Stimulated activated CD4-positive, alpha-beta T cell treated with anti-CD3 and anti-CD28 coated beads, TNF-alpha, amount 100 ng/mL, for 1 hour (primary cell): ENCODE results near the gene USE1.
"Not testable (repeated sequence)": the region's sequence is repeated elsewhere in the genome, so short reads cannot be mapped to it uniquely, and the experiment has no call there.

Experiments
- DNase-seq, 3 donors: peaks; one replicate each; pipeline ENCODE4 v3.0.0-alpha.2; 2020; ENCODE audit warnings: low read depth in 3 of 3, low spot score in 1 of 3

Gene USE1, protein sequence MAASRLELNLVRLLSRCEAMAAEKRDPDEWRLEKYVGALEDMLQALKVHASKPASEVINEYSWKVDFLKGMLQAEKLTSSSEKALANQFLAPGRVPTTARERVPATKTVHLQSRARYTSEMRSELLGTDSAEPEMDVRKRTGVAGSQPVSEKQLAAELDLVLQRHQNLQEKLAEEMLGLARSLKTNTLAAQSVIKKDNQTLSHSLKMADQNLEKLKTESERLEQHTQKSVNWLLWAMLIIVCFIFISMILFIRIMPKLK

DNA sequence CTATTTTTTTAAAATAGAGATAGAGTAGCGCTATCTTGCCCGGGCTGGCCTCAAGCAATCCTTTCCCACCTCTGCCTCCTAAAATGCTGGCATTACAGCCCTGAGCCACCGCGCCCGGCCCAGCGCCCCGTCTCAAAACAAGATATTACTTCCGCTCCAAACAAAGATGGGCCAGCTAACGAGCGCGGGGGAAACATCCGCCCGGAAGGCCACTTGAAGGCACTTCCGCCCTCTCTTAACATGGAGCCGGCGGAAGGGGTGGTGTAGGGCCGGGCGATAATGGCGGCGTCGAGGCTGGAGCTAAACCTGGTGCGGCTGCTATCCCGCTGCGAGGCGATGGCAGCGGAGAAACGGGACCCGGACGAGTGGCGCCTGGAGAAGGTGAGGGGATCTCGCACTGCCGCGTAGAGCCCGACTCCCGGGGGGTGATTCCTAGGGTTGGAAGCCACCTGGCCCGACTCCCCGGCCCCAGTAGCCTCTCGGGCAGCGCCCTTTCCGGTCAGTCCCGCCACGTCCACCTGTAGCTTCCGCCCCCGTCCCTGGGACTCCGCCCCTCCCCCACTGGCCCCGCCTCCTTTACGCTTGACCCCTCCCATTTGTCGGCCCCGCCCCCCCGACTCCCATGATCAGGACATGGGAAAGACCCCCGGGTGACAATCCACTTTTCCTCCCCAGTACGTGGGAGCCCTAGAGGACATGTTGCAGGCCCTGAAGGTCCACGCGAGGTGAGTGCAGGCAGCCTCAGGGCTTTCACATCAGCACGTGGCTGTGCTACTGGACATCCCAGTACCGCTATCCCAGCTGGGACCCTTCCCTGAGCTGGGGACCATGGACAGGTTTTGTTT, at the start of gene USE1:
USE1 (plus strand) TSS at position 231 of the 845 bp plus-strand sequence; CDS start at position 280, 49 bp downstream.
- peak; percentile 68 to 73 (median 70) for DNase-seq

DNA sequence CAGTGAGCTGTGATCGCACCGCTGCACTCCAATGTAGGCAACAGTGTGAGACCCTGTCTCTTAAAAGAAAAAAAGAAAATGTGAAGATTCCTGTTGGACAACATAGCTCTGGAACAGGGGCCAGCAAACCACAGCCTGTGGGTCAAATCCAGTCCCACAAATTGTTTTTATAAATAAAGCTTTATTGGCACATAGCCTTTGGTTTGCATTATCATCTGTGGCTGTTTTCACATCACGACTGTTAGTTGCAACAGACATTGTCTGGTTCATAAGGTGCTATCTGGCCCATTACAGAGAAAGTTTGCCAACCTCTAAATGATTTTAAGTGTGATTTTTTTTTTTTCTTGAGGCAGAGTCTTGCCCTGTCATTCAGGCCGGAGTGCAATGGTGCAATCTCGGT, 49.4 kb upstream of the USE1 start:
- no peak for DNase-seq

DNA sequence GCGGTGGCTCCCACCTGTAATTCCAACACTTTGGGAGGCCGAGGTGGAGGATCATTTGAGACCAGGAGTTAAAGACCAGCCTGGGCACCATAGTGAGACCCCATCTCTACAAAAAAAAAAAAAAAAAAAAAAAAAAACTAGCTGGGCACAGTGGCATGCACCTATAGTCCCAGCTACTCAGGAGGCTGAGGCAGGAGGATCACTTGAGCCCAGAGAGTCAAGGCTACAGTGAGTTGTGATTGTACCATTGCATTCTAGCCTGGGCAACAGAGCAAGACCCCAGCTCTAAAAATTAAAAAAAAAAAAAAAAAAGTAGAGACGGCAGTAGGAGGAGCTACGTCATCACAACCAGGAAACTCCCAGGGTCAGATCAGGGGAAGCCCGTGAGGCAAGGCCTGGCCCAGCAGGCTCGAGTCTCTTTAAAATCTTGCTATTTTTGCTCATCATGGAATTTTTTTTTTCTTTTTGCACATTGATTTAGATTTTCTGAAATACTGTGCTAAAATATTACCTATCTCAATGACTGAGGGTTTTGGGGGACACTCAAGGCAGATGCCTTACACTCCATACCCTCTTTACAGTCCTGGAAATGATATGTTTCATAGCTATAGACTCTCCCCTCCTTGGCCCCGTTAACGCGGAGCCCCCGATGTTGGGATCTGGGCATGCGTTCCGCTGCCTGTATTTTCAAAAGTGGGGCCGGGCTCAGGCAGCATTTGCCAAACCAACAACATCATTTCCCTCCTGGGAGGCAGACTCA, 44.4 kb upstream of the USE1 start:
- DNase-seq, result no peak

DNA sequence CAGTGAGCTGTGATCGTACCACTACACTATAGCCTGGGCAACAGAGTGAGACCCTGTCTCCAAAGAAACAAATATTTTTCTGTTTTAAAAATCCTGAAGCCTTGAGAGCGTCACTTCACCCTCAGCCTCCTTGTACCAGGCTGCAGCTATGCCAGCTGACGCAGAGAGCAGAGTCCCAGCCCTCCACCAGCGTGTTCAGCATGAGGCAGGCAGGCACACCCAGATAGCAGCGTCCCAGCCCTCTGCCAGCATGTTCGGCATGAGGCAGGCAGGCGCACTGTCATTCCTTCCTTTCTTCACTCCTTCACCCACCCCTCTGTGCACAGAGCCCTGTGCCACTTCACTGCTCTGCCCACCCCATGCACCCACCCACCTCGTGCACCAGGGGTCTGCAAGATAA, 43.3 kb upstream of the USE1 start:
- DNase-seq, result no peak

DNA sequence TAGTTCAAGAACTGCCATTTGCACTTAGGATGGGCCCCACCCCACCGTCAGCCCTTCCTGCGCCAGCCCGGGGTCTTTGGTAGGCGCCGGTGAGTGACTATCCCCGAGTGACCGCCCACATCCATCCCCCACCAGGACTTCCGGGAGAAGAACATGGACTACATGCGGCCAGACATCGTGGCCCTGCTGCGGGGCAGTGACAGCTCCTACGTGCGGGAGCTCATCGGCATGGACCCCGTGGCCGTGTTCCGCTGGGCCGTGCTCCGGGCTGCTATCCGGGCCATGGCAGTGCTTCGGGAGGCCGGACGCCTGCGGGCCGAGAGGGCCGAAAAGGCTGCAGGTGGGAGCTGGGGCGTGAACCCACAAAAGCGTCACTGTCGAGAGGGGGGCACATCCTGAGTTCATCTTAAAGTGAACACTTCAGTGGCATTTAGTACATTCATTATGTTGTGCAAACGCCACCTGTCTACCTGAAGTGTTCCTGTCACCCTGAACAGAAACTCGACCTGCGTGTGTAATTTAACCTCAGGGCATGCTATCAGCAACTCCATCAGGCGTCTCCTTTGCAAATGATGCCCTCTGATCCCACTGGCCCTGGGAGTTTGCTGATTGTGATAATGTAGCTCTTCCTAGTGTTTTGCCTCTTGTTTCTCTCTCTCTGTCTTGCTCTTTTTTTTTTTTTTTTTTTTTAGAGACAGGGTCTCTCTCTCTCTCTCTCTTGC, 42.4 kb upstream of the USE1 start:
- no peak for DNase-seq

DNA sequence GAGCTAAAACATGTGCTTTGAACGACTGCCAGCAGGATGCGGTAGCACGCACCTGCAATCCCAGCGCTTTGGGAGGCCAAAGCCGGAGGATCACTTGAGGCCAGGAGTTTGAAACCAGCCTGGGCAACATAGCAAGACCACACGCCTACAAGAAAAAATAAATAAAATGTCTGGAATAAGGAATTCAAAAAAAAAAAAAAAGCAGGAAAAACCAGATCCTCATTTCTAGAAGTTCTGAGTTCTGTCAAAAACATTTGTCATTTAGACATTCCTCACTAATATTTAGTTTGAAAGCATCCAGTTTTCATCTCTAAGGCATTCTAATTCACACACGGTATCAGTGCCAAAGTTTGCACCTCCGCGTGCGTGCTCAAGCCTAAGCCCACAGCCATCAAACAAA, 36.9 kb upstream of the USE1 start:
- DNase-seq, result no peak

DNA sequence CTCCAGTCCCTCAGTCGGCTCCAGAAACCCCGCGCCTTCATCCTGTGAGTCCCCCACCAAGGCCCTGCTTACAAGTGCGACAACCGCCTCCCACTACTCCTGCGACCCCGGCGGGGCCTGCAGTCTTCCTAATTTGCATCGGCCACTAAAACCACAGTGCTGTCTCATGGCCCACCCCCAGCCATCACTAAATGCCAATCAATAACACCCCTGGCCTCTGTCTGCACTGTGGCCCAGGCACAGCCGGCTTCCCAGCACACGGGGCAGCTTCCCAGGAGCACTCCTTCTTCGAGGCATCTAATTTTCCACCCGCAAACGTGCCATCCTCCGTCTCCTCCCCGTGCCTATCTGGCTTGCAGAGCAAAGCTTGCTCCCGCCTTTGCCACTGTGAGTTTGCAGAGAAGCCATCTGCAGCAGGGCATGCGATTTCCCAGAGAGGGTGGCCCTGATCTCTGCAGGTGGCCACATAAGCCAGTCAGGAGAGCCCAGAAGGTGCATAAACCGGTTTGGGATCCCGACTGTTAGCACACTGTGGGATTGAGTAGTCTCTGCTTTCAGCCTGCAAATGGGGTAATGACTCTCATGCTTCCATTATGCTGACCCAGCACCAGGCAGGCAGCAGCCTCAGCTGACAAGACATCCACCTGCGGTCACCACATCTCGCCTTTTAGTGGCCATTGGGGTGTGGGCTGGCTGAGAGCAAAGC, 34.0 kb upstream of the USE1 start:
- no peak for DNase-seq

DNA sequence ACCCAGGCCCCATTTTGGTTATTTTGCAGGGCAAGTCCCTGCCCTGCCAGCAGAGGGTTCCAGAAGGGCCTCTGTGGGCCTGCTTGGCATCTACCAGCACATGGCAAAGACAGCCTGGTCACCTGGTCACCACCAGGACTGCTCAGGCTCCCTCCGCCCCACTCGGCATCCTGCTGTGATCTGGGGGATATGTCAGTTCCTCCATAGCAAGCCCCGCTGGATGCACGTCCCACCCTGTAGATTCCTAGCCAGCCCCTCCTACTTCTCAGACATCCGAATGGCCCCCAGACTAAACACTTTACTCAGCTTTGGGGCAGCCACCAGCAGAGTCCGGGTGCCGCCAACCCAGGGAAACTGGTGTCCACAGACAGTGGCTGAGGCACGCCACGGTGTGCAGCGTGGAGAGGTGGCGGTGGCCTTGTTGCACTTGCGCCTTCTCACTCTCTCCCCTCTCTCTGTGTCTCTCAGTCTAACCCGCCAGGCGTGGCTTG, 31.8 kb upstream of the USE1 start:
- DNase-seq, result no peak

DNA sequence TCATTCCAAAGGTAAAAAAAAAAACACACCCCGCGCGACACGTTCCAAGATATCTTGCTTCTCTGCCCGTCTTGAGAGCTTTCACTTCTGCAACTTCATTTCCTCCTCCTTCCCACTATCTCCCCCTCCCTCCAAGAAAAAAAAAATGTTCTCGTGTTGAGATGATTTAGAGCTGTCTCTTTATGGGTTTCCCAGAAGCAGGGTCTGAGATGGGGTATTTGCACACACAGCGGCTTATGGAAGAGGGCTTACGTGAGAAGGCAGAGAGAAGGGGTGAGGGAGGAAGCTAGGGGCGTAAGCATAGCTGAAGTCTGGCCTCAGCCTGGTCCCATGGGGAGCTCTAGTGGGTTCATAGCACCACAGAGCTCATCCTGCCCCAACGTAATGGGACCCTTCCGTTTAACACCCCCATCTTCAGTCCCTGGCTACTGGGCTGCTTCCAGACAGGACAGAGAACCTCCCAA, 31.3 kb upstream of the USE1 start:
- DNase-seq, result no peak

DNA sequence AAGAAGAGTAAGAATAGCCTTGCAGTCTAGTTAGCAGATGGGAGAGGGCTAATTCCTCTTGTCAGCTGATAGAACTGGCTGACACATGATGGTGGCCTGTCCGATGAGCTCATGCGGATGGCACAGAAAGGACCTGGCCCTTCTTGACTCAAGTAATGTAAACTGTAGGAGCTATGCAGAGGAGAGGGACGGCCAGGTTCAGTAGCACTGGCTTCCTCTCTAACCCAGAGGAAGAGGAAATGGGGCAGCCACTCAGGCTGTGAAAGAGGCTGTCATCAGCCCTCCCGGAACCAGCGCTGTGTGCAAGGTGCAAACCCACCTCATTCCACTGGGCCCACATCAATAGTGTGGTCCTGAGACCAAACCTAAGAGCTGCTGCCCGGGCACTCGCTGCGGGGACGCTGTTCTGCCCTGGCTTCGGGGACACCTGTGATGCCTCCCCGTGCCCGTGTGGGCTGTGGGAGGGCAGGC, 30.8 kb upstream of the USE1 start:
- DNase-seq, result peak in 2 of 3 donors; percentile 16 to 22

DNA sequence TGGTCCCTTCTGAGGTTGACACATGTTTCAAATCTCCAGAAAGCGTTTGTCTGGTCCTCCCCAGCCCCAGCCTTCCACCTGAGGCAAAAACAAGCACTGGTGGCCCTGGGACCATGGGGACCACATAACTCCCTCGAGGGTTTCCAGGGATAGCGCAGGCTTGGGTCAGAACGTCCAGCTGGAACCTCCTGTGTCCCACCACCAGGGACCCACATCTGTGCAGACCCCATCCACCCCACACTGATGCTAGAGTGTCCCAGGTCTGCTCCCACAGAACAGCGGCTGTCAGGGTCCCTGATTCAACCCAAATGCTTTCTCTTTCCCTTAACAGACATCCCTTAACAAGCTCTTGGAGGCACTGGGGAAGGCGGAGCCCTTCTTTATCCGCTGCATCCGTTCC, 29.6 kb upstream of the USE1 start:
- DNase-seq, result no peak

DNA sequence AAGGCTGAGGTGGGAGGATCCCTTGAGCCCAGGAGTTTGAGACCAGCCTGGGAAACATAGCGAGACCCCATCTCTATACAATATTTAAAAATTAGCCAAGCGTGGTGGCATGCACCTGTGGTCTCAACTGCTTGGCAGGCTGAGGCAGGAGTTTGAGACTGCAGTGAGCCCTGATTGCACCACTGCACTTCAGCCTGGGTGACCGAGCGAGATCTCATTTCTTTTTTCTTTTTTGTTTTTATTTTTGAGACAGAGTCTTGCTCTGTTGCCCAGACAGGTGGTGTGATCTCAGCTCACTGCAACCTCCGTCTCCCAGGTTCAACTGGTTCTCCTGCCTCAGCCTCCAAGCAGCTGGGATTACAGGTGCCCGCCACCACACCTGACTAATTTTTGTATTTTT, 23.4 kb upstream of the USE1 start:
- not testable (repeated sequence) for DNase-seq

DNA sequence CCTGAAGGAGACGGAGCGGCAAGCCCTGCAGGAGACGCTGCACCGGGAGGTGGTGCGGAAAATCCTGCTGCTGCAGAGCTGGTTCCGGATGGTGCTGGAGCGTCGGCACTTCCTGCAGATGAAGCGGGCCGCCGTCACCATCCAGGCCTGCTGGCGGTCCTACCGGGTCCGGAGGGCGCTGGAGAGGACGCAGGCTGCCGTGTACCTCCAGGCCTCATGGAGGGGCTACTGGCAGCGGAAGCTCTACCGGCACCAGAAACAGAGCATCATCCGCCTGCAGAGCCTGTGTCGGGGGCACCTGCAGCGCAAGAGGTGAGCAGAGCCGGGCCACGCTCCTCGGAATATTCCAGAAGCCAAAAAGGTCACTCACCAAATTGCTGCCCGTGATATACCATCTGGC, 22.4 kb upstream of the USE1 start:
- no peak for DNase-seq

DNA sequence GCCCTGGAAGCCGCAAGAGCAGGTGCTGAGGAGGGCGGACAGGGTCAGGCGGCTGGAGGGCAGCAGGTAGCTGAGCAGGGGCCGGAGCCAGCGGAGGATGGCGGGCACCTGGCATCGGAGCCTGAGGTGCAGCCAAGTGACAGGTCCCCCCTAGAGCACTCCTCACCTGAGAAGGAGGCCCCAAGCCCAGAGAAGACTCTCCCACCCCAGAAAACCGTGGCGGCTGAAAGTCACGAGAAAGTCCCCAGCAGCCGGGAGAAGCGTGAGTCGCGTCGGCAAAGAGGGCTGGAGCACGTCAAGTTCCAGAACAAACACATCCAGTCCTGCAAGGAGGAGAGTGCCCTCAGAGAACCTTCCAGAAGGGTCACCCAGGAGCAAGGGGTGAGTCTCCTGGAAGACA, 20.5 kb upstream of the USE1 start:
- DNase-seq, result no peak

DNA sequence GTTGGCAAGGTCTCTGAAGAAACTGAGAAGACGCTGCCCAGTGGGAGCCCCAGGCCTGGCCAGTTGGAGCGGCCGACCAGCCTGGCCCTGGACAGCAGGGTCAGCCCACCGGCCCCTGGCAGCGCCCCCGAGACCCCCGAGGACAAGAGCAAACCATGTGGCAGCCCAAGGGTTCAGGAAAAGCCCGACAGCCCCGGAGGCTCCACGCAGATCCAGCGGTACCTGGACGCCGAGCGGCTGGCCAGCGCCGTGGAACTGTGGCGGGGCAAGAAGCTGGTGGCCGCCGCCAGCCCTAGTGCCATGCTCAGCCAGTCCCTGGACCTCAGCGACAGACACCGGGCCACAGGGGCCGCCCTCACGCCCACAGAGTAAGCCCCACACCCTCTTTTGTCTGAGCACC, 20.1 kb upstream of the USE1 start:
- no peak for DNase-seq

DNA sequence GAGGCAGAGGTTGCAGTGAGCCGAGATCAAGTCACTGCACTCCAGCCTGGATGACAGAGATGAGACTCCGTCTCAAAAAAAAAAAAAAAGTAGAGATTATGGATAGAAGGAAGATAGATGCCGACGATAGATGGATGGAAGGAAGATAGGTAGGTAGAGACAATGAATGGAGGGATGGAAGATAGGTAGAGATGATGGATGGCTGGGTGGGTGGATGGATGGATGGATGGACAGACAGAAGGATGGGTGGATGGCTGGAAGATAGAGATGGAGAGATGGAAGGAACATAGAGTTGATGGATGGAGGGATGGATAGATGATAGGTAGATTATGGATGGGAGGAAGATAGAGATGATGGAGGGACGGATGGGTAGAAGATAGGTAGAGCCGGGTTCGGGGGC, 18.5 kb upstream of the USE1 start:
- DNase-seq, result no peak

DNA sequence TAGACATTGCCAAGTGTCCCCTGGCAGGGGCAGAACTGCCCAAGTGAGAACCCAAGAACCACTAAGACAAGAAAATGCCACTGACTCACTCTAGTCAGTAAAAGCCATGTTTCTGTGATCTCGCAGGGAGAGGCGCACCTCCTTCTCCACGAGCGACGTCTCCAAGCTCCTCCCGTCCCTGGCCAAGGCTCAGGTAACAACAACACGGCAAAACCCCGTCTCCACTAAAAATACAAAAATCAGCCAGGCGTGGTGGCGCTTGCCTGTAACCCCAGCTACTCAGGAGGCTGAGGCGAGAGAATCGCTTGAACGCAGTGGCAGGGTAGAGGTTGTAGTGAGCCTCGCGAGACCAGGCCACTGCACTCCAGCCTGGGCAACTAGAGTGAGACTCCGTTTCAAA, 17.5 kb upstream of the USE1 start:
- DNase-seq, result no peak

DNA sequence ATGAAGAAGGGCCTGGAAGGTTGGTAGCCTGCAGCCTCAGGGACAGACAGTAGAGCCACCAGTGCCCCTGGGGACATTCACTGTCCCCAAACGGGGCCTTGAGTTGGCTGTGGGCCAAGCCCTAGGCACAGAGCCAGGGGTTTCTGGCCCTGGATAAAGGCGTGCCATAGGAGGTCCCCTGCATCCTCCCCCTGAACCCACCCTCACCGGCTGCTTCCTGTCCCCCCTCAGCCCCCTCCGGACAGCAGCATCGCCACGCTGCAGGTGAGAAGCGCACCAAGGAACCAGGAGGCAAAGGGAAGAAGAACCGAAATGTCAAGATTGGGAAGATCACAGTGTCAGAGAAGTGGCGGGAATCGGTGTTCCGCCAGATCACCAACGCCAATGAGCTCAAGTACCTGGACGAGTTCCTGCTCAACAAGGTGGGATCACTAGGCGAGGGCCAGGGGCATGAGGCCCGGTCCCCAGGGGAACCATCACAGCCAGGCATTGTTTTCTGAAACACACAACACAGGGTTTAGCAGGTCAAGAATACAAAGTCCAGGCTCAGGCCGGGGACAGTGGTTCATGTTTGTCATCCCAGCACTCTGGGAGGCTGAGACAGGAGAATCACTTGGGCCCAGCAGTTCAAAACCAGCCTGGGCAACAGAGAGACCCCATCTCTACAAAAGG, 14.6 kb upstream of the USE1 start:
- no peak for DNase-seq

DNA sequence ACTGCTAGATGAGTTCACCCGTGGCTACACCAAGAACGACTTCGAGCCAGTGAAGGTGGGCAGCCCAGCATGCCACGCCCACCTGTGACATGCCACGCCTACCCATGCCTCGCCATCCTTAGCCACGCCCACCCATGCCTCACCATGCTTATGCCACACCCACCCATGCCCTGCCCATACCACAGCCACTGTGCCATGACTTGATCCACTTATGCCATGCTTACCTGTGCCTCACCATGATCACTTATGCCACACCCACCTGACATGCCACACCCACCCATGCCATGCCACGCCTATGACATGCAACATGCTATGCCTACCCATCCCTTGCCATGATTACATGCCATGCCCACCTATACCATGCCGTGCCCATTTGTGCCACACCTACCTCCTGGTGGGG, 12.9 kb upstream of the USE1 start:
- DNase-seq, result no peak

DNA sequence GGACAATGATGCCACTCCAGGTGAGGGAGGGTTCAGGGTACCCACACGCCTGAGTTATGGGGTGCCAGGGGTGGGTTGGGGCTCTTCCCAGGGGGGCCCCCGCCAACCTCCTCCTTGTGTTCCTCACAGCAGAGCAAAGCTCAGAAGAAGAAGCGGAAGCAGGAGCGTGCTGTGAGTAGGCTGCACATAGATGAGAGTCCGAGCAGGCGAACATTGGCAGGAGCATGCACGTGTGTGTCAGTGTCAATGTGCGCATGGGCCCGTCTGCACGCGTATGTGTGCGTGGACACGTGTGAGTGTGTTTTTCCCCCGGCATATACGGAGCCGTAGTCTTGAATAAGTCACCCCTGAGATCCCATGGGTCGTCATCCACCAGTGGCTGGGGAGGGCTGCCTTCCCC, 12.4 kb upstream of the USE1 start:
- DNase-seq, result no peak
